GM18868 (cell line): ENCODE data around the gene FMO5.
"Not testable (repeated sequence)": the region's sequence is repeated elsewhere in the genome, so short reads cannot be mapped to it uniquely, and the experiment has no call there.

Experiments
- ATAC-seq: cut with Tn5 transposase; IDR thresholded peaks from one replicate; pipeline ENCODE4 v1.9.1; 2021; ENCODE audit warnings: mild to moderate bottlenecking, moderate library complexity; ENCODE audit not compliant: unreplicated experiment

FMO5 gene

DNA sequence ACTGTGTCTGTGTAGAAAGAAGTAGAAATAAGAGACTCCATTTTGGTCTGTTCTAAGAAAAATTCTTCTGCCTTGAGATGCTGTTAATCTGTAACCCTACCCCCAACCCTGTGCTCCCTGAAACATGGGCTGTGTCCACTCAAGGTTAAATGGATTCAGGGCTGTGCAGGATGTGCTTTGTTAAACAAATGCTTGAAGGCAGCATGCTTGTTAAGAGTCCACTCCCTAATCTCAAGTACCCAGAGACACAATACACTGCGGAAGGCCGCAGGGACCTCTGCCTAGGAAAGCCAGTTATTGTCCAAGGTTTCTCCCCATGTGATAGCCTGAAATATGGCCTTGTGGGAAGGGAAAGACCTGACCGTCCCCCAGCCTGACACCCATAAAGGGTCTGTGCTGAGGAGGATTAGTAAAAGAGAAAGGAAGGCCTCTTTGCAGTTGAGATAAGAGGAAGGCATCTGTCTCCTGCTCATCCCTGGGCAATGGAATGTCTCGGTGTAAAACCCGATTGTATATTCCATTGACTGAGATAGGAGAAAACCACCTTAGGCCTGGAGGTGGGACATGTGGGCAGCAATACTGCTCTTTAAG is 15.1 kb upstream of the FMO5 start:
- ATAC-seq, result not testable (repeated sequence)

DNA sequence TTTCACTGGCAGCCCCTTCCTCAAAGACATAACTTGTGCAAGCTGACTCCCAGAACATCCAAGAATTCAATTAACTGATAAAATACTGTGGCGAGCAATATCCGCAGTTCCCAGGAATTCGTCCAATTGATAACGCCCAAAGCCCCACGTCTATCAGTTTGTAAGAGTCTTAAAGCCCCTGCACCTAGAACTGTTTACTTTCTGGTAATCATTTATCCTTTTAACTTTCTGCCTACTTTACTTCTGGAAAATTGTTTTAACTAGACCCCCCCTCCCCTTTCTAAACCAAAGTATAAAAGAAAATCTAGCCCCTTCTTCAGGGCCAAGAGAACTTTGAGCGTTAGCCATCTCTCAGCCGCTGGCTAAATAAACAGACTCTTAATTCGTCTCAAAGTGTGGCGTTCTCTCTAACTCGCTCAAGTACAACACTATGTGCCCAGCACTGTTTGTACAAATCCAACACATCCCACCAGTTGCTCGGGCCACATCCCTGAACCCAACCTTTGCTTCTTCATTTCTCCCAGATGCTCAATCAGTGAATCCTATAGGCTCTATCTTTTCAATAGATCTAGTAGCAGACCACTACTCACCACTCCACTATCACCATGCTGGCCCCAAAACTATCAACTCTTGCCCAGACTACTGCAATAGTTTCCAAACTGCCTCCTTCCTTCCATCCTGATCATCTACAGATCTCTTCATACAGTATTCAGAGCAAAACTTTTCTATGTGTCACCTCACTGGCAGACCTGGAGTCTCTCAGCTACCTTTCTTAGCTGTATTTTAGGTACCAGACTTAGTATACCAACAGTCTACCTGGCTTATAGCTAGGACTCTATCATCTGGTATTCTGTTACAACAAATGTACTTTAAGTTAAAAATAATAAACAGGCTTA is 14.0 kb upstream of the FMO5 start:
- no peak for ATAC-seq

DNA sequence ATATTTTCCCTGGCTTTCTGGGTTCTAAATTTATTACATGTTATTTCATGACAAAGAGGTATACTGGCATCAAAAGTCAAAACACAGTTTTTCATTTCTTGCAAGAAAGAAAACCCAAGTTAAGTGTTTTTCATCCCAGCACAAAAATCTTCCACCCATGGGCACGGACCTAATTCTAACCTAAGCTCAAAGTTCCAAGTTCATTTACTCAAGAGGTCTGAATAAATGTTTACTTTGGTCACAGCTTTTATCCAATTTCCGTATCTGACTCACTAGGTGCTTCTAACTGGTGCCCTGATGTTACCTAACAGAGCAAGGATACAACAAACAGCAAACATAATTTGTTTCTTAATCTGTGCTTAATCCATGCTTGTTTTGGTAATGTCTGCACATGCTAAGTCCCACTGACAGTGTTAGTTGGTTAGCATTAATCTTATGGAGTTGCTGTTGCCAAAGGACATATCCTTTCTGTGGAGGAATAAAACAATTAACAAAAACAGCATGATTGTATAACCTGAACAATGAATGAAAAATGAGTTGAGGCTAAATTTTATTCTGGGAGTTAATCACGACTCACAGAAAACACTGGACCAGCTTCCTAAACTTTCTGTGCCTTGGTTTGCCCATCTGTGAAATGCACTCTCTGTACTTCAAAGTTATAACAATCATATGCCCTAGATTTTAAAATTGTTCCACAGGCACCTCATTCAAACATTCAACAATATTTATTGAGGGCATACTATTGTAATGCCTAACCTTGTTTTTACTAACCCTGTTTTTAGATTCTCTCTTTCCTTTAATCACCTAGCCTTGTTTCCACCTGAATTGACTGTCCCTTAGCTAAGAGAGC is 13.1 kb upstream of the FMO5 start:
- ATAC-seq, result no peak

DNA sequence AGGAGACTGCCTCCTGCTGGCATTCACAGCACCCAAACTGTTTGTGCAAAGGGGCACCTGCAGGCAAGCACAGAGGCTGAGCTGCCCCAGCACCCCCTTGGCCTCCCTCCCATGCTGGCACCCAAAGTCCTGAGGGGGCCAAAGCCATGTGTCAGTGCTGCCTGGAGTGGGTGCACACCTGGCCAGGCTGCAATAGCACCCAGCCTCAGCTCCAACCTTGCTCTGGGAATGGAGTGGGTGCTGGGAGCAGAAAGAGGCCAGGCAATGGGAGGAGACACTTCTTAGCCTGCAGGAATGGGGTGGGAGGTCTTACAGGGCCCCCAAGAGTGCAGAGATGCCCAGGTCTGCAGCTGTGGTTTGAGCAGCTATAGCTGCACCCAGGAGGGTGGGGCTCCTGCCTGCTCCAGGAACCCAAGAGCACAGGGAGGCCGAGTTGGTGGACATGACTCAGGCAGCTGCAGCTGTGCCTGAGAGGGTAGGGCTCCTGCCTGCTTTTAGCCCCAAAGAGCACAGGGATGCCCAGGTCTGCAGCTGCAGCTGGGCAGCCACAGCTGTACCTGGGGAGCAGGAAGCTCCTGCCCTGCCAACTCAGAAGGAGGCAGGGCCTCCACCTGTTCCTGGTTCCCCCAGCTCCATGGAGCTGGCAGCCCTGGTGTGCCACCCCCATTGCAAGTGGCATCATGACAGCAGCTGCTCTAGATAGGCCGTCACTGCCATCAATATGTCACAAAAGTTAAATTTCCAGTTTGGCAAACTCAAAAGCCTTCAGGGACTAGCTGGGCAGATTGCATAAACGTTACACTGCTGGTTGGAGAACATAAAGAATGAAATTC is 12.0 kb upstream of the FMO5 start:
- ATAC-seq, result no peak

DNA sequence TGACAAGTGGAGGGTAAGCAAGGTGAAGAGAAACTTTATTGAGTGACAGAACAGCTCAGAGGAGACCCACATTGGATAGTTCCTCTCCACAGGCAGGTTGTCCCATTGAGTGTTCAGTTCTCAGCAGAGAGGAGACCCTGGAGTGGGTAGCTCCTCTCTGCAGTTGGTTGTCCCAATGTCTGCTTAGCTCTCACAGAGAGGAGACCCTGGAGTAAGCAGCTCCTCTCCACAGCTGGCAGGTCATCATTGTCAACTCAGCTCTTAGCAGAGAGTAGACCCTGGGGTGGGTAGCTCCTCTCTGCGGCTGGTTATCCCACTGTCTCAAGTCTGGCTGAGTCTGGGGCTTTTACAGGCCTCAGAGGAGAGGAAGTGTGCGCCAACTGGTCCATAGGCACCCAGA is 11.3 kb upstream of the FMO5 start:
- ATAC-seq, result no peak

DNA sequence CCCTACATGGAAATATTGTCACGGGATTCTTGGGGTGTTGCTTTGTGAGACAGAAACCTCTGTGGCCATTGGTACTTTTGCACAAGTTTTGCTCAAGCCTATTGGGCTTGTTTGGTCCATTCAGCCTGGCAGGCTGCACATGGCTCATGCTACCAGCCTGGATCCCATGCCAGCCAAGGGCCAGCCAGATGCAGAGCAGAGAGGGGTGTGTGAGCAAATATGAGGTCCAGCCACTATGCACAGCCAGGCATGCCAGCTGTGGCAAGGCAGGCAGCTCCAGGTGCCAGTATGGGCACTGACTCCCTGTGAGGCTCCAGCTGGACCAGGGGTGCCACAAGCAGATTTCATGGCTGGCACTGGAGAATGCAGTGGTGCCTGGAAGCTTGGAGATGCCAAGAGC is 10.7 kb upstream of the FMO5 start:
- no peak for ATAC-seq

DNA sequence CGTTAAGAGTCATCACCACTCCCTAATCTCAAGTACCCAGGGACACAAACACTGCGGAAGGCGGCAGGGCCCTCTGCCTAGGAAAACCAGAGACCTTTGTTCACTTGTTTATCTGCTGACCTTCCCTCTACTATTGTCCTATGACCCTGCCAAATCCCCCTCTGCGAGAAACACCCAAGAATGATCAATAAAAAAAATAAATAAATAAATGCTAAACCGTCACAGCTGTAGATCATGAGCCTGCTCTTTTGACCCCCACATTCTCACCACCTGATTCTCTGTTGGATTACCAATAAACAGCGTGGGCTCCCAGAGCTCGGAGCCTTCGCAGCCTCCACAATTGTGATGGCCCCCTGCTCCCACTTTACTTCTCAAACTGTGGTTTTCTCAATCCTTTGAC is 8.8 kb upstream of the FMO5 start:
- not testable (repeated sequence) for ATAC-seq

DNA sequence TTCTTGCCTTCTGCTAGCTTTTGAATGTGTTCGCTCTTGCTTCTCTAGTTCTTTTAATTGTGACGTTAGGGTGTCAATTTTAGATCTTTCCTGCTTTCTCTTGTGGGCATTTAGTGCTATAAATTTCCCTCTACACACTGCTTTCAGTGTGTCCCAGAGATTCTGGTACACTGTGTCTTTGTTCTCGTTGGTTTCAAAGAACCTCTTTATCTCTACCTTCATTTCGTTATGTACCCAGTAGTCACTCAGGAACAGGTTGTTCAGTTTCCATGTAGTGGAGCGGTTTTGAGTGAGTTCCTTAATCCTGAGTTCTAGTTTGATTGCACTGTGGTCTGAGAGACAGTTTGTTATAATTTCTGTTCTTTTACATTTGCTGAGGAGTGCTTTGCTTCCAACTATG is 5.9 kb upstream of the FMO5 start:
- not testable (repeated sequence) for ATAC-seq

DNA sequence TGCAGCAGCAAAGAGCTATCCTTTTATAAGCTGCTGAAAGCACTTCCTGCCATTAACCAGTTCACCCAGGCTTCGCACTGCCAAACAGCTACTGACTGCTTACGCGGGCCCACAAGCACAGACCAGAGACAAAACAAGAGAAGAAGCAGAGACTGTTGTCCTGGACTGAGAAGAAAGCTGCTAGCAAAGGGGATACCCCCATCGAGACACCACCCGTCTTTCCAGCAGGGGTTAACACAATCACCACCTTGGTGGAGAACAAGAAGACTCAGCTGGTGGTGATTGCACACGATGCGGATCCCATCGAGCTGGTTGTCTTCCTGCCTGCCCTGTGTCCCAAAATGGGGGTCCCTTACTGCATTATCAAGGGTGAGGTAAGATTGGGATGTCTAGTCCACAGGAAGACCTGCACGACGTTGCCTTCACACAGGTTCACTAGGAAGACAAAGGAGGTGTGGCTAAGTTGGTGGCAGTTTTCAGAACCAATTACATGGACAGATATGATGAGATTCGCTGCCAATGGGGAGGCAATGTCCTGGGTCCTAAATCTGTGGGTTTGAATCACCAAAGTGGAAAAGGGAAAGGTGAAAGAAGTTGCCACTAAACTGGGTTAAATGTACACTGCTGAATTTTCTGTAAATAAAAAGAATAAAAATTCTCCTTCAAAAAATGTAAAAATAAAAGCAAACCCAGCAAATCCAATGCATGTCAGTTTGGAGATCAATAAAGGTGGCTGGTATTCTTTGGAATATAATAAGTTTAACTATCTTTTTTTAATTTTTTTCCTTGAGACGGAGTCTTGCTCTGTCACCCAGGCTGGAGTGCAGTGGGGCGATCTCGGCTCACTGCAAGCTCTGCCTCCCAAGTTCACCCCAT is 1.2 kb downstream of the FMO5 start:
- ATAC-seq, result no peak

DNA sequence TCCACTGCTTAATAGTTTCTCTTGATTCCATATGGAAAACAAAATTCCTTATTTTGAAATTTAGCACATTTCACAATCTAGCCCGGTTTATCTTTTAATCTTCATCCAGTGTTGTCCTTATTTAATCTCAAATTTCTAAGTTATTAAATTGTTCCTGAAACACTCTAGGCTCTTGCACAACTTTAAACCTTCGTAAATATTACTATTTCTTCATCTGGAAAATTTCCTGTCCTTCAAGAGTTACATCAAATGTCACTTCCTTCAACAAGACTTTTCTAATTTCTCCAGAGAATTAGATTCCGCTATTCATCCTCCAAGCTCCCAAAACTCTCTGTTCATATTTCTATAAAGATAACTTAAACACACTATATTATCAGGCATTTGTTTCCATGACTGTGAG is 6.5 kb downstream of the FMO5 start:
- ATAC-seq, result no peak

DNA sequence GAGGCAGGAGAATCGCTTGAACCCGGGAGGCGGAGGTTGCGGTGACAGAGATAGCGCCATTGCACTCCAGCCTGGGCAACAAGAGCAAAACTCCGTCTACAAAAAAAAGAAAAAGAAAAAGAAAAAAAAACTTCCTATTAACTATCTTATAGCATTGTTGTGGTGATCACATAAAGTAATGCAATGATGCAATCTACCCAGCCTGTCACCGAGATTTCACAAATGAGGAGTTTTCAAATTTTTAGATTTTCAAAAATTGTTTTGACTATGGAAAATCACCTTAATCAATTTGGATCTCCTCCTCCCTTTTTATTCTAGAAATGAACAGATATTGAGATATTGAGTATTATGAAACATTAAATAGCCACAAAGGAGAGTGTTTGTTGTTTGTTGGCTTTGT is 8.0 kb downstream of the FMO5 start:
- ATAC-seq, result no peak

DNA sequence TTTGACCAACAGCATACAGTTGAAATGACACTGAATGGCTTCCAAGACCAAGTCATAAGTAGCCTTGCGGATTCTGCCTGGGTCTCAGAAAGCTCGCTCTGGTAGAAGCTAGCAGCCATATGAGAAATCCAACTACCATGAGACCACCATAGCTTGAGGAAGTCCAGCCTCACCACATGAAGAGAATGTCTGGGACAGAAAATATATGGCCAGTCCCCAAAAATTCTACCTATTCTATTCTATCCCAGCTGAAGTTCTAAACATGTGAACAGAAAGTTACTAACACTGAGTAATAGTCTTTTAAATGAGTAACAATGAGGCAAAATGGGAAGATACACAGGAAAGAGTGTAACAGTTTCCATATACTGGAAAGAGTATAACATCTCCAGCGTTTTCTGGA is 9.0 kb downstream of the FMO5 start:
- no peak for ATAC-seq

DNA sequence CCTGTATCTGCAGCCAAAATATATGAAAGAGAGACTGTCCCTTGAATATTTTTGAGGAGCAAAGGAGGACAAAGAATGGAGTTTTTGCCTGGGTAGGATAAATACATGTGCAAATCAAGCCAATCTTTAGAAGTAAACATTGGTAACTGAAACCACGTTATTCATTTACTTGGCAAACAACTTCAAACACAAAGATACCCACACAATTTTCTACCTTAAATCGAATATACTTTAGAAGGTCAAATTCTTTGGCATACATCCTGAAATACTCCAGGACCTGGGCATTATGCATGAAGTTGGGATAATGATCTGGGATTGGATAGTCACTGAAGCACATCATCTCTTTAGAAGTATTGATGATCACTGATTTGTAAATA is 9.6 kb downstream of the FMO5 start:
- no peak for ATAC-seq

DNA sequence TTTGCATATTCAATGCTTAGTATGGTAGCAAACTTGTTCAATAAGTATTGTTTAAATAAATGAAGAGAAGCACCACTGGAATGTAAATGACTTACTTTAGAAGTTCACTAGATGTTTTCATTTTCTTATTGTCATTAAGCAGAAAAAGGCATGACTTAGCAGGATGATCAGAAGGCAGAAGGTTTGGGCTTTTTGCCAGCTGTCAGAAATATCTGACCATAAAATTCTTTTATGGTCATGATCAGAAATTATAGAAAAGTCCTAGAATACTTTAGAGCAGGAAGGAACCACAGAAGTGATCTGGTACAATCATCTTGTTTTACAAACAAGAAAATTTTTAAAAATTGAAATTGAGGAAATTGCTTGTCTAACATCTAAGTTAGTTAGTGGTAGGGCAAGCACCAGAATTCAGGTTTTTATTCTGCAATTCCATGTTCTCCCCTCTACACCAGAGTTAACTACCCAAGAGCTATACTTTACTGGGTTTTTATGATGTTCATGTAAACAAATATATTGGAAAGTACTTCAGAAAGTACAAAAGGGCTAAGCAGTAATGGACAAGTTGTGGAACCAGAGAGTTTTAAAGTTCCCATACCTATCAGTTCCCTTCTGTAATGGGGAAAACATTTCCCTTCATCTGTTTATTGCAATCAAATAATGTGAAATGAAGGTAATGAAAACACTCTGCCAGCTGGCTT is 10.1 kb downstream of the FMO5 start:
- no peak for ATAC-seq

DNA sequence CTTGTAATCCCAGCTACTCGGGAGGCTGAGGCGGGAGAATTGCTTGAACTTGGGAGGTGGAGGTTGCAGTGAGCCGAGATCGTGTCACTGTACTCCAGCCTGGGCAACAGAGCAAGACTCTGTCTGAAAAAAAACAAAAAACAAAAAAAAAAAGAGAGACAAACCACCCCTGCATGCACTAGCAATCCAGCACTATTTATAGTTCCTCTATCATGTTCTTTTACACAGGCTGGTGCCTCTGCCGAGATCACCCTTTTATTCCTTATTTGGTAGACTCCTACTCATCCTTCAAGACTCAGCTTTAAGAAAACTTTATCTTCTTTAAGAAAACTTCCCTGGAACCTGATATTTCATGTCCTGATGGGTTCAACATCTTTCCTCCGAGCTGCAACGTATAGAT is 10.8 kb downstream of the FMO5 start:
- ATAC-seq, result no peak

DNA sequence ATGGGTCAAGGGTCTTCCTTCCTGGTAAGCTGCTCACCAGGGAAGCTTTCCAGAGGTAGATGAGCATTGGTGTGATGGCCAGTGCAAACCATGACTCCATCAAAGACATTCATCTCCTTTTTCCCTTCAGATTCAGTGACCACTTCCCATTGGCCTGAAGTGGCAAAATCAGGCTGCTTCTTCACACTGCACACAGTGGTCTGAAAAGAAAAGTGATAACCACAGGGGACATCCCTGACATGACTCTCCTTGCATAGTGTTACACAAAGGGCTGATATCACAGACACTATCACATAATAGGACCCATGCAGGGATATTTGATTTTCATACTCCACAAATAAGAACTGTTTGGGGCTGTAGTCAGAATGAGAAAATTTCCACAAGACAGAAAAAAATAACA is 11.9 kb downstream of the FMO5 start:
- ATAC-seq, result no peak

DNA sequence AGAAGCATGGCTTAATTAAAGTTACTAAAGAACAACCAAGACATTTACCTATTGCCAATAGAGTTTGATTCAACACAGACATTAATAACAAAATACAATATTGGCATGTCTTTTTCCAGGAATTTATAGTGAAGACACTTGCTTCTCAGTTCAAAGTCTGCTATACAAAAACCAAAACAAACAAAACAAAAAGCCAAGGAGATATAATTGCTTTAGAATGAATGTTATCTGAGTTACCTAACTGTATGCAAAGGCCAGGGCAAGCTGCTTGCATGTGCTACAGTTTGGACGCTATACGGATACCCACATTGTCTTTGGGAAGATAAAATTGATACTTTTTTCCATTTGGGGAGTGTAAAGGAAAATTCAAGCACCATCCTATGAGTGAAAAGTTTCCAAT is 13.6 kb downstream of the FMO5 start:
- ATAC-seq, result no peak

DNA sequence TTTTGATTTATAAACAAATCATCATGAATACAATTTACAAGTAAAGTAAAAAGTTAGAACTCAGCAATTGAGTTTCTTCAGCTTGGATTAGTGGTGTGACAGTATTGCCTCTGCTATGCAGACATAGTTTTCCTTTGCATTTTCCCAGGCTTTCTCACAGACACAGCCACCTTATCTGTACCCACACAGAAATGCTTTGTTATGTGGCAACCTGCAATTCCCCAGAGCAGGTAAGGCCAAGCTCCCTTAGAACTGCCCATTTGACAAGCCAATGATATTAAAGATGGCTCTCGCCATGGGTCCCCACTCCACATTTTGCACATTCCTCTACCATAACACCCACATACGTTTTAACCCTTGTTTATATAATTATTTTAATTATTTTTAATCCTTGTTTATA is 14.2 kb downstream of the FMO5 start:
- ATAC-seq, result no peak
